Measurements from ENCODE around the gene UBE2C. TPM values are rescaled to one million over a fixed set of nuclear protein-coding genes. Genes with fewer than 3 reads are reported as not detected.
"Not testable (repeated sequence)": the region's sequence is repeated elsewhere in the genome, so short reads cannot be mapped to it uniquely, and the experiment has no call there.

UBE2C gene
- total RNA-seq = 0.80 TPM

- DNase-seq (ENCODE audit: low spot score) (peak; percentile 98), ATAC-seq (peak; percentile 99)
- intact Hi-C loops (cut with DNase I) = no loop called here
These were observed at the start of gene UBE2C for GRCh38 chr20:45812157-45813005. UBE2C (plus strand) TSS chr20:45812644; CDS start chr20:45812696, 52 bp downstream.

GRCh38 chr20:45764618-45765282 lies 47.7 kb upstream of the UBE2C start:
- not testable (repeated sequence) for DNase-seq (ENCODE audit: low spot score); ATAC-seq
- intact Hi-C loops (cut with DNase I) = loop anchor here (5.0 to 10.0 kb wide), 2 partner anchors 217 to 450 kb away; partner anchors contain the start of gene EPPIN

GRCh38 chr20:45765307-45765875 lies 47.1 kb upstream of the UBE2C start:
- intact Hi-C loops (cut with DNase I) = loop anchor here (5.0 to 10.0 kb wide), 2 partner anchors 218 to 451 kb away; partner anchors contain the start of gene EPPIN
- ATAC-seq = no peak
- DNase-seq (ENCODE audit: low spot score) = no peak

- DNase-seq (ENCODE audit: low spot score) (no peak), ATAC-seq (no peak)
These were observed 46.5 kb upstream of the UBE2C start for GRCh38 chr20:45765980-45766379.

GRCh38 chr20:45768479-45768878 lies 44.0 kb upstream of the UBE2C start:
- intact Hi-C loops (cut with DNase I) = loop anchor here (5.0 to 10.0 kb wide), 2 partner anchors 221 to 454 kb away; partner anchors contain the start of gene EPPIN
- ATAC-seq = no peak

More at GRCh38 chr20:45765980-45766379, 46.5 kb upstream of the UBE2C start:
- intact Hi-C loops (cut with DNase I) = loop anchor here (5.0 to 10.0 kb wide), 2 partner anchors 219 to 451 kb away; partner anchors contain the start of gene EPPIN

GRCh38 chr20:45771182-45771759 lies 41.2 kb upstream of the UBE2C start:
- DNase-seq (ENCODE audit: low spot score) (peak; percentile 88), ATAC-seq (peak; percentile 86)

More at GRCh38 chr20:45768479-45768878, 44.0 kb upstream of the UBE2C start:
- DNase-seq (ENCODE audit: low spot score) = no peak

GRCh38 chr20:45772693-45773092 lies 39.8 kb upstream of the UBE2C start:
- intact Hi-C loops (cut with DNase I) = no loop called here
- ATAC-seq = peak; percentile 29
- no peak for DNase-seq (ENCODE audit: low spot score)

More at GRCh38 chr20:45771182-45771759, 41.2 kb upstream of the UBE2C start:
- intact Hi-C loops (cut with DNase I) = no loop called here

- intact Hi-C loops (cut with DNase I) = no loop called here
- no peak for ATAC-seq
These were observed 37.5 kb upstream of the UBE2C start for GRCh38 chr20:45774945-45775344.

GRCh38 chr20:45775411-45775810 lies 37.0 kb upstream of the UBE2C start:
- DNase-seq (ENCODE audit: low spot score) = no peak
- intact Hi-C loops (cut with DNase I) = no loop called here
- ATAC-seq = no peak

More at GRCh38 chr20:45774945-45775344, 37.5 kb upstream of the UBE2C start:
- no peak for DNase-seq (ENCODE audit: low spot score)

GRCh38 chr20:45776931-45777330 lies 35.5 kb upstream of the UBE2C start:
- intact Hi-C loops (cut with DNase I) = no loop called here
- no peak for DNase-seq (ENCODE audit: low spot score)
- ATAC-seq = no peak

GRCh38 chr20:45779011-45779915 lies 33.2 kb upstream of the UBE2C start:
- DNase-seq (ENCODE audit: low spot score) (peak; percentile 90), ATAC-seq (peak; percentile 94)
- intact Hi-C loops (cut with DNase I) = no loop called here

- DNase-seq (ENCODE audit: low spot score) (no peak), ATAC-seq (no peak)
- intact Hi-C loops (cut with DNase I) = no loop called here
These were observed 32.3 kb upstream of the UBE2C start for GRCh38 chr20:45780159-45780558.

- intact Hi-C loops (cut with DNase I) = no loop called here
- ATAC-seq (peak; percentile 31), DNase-seq (ENCODE audit: low spot score) (no peak)
These were observed 31.0 kb upstream of the UBE2C start for GRCh38 chr20:45781391-45781931.

GRCh38 chr20:45782890-45783289 lies 29.6 kb upstream of the UBE2C start:
- no peak for ATAC-seq
- intact Hi-C loops (cut with DNase I) = no loop called here
- no peak for DNase-seq (ENCODE audit: low spot score)

GRCh38 chr20:45783656-45784294 lies 28.7 kb upstream of the UBE2C start:
- ATAC-seq (no peak), DNase-seq (ENCODE audit: low spot score) (no peak)
- intact Hi-C loops (cut with DNase I) = no loop called here

GRCh38 chr20:45788351-45788750 lies 24.1 kb upstream of the UBE2C start:
- intact Hi-C loops (cut with DNase I) = no loop called here
- no peak for DNase-seq (ENCODE audit: low spot score)
- ATAC-seq = no peak

Data from sciatic nerve (tissue), 2 donors.